ENCODE results near the gene RNMT. TPM values are rescaled to one million over a fixed set of nuclear protein-coding genes. Genes with fewer than 3 reads are reported as not detected.
A peak's percentile ranks its signal among the peaks of the same experiment; 100 is the strongest.

The RNMT gene
- total RNA-seq (2012; rRNA removed) (13.3 and 21.1 TPM in 2 replicates), polyA plus RNA-seq (2012; rRNA removed) (11.9 and 13.6 TPM in 2 replicates), Bru-seq, nascent RNA (percentile 81 among the genes with signal in this experiment), BruChase-seq, experiment 1, labeled RNA remaining after a 6-hour chase (percentile 71 among the genes with signal in this experiment), BruChase-seq, experiment 2, labeled RNA remaining after a 2-hour chase (percentile 85 among the genes with signal in this experiment)
- polyA plus RNA-seq (2012; cell fraction: cytosol; rRNA removed): 3.6 and 6.0 TPM in 2 replicates
- polyA plus RNA-seq (2012; cell fraction: nucleus; rRNA removed; ENCODE audit: low replicate concordance): 6.8 and 33.4 TPM in 2 replicates
- long read RNA-seq, full-length matches to known transcripts: 3 of 11 reads
- long read RNA-seq, partial matches to known transcripts: 0 of 11 reads
- long read RNA-seq, other reads (novel, unspliced or antisense): 8 of 11 reads

DNA sequence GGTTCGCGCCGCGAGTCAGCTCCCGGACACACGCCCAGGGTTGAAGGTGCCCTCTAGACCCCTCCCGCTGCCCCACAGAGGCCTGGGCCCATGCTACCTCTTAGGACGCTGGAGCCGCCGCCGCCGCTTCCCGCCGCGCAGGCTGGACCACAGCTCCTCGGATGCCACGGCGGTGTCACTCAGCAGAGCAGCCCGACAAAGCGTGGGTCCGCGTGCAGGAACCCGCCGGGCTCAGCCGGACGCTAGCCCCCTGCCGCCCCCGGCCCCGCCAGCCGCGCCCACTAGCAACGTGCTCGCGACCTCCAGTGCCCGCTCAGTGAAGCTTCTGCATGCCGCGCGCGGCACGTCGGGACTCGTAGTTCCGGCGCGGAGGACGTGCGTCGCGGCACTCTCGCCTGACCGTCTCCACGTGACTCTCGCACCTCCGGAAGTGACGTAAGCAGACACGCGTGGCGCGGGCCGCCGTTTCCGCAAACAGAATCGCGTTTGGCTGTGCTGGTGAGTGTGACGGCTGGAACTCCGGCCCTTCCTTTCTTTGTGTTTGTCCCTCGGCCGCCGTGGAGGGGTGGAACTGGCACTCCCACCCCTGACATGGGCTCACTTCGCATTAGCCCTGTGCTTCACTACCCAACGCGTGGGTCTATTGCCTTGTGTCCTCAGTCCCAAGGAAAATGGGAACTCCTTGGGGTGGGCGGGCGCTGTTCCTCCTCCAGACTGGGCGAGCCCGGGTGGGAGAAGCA, at the start of gene RNMT, which contains the start of gene FAM210A:
TSS of gene RNMT (plus strand) at position 442 of the 740 bp plus-strand sequence. CDS start 4,845 bp downstream, outside the sequence.
TSS of gene FAM210A (minus strand) at position 327 of the 740 bp plus-strand sequence. CDS start 44,481 bp downstream, outside the sequence.
- H3K9me3 ChIP-seq (ENCODE audit: control insufficient read depth, insufficient read depth, low read length): no peaks in the 10 kb centered on the region
- peak within 1 kb of the TSS; percentile 95 for H3K4me2 ChIP-seq (ENCODE audit: low read depth, low read length)
- H2BK5ac ChIP-seq (ENCODE audit: low read depth, low read length, poor library complexity, severe bottlenecking): peak within 1 kb of the TSS; percentile 70
- no TSS peak for BruUV-seq (replicated peaks)
- peak within 1 kb of the TSS; percentile 41 to 89 for H4K8ac ChIP-seq (ENCODE audit: low read depth in 2 of 2, low read length in 2 of 2)
- H3K4me3 ChIP-seq (ENCODE audit: insufficient read depth, low read depth, low read length): peak within 1 kb of the TSS; percentile 80
- H3K36me3 ChIP-seq (ENCODE audit: control insufficient read depth, insufficient read depth, low read length): peaks cover under 1% of the 10 kb centered on the region; the same call in 1 of the 2 replicates
- intact Hi-C loops (cut with micrococcal nuclease) (no loop called here), dilution Hi-C loops (cut with HindIII; ENCODE audit: low sequenced_read_pairs, unreplicated experiment) (no loop called here), in situ Hi-C loops (cut with MboI; ENCODE audit: low sequenced_read_pairs) (loop anchor here (25.0 kb wide), 1 partner anchor 739 kb away; the partner anchor contains the start of gene CEP192)
- peaks cover 10% of the 10 kb centered on the region; the same call in 1 of the 2 replicates for H4K20me1 ChIP-seq (ENCODE audit: insufficient read depth, low read length)
- no peak within 1 kb of the TSS for H2BK20ac ChIP-seq (ENCODE audit: low read depth, low read length)
- H4K91ac ChIP-seq (ENCODE audit: insufficient read depth, low read depth, low read length): peak within 1 kb of the TSS; percentile 79; the same call in 1 of the 2 replicates
- H2AK5ac ChIP-seq (ENCODE audit: low read depth, low read length): peak within 1 kb of the TSS; percentile 73
- ATAC-seq (ENCODE audit: low read depth) (peak; percentile 95), DNase-seq (peak; percentile 96)
- no peaks in the 10 kb centered on the region for H3K27me3 ChIP-seq (ENCODE audit: control insufficient read depth, insufficient read depth, low read length)
- WGBS, 2 experiments (ENCODE audit: extremely low coverage in 2 of 2, insufficient read length in 1 of 2): 1% methylated on average over 27 of the region's 76 CpGs; no CpG with 5 or more reads in 1 of the 2 experiments
- peak within 1 kb of the TSS; percentile 3; the same call in 1 of the 2 replicates for H3K18ac ChIP-seq (ENCODE audit: low read depth, low read length)
- H3K4ac ChIP-seq (ENCODE audit: low read depth, low read length): peak within 1 kb of the TSS; percentile 89
- H3K14ac ChIP-seq (replicated peaks; ENCODE audit: low read depth, low read length): peak within 1 kb of the TSS; percentile 81; the same call in 1 of the 2 replicates
- no peaks in the 10 kb centered on the region for H3K4me1 ChIP-seq (ENCODE audit: control insufficient read depth, insufficient read depth, low read length)
- H3K79me1 ChIP-seq (ENCODE audit: low read depth in 1 of 2, low read length in 2 of 2): peaks cover 13 to 49% of the 10 kb centered on the region in 2 experiments
- H3K23ac ChIP-seq (ENCODE audit: low read depth, low read length): peak within 1 kb of the TSS; percentile 82
- peak within 1 kb of the TSS; percentile 97 for H2AK9ac ChIP-seq (replicated peaks; ENCODE audit: low read depth, low read length, poor library complexity)
- H3K56ac ChIP-seq (ENCODE audit: extremely low read depth, insufficient read depth, low read length): peak within 1 kb of the TSS; percentile 55
- POLR2A ChIA-PET (ENCODE audit: unreplicated experiment): interaction anchor here (0.5 to 0.6 kb wide), 2 partner anchors 17 to 507 kb away, joined by 3 to 4 read pairs; no protein-coding TSS in a partner anchor
- no peak within 1 kb of the TSS for H2BK15ac ChIP-seq (ENCODE audit: low read depth, low read length)
- peak within 1 kb of the TSS; percentile 74 for H4K5ac ChIP-seq (ENCODE audit: low read depth, low read length)
- no peaks in the 10 kb centered on the region for H3K9me1 ChIP-seq (ENCODE audit: insufficient read depth, low read length)
- peak within 1 kb of the TSS; percentile 84 for H3K27ac ChIP-seq (ENCODE audit: insufficient read depth, low read length)
- H2BK120ac ChIP-seq (ENCODE audit: low read depth, low read length): no peak within 1 kb of the TSS
- peak within 1 kb of the TSS; percentile 97 for H2AFZ ChIP-seq (replicated peaks; ENCODE audit: low read length, poor library complexity)
- CTCF ChIA-PET: no interaction called here
- H3K9ac ChIP-seq (ENCODE audit: low read depth, low read length): peak within 1 kb of the TSS; percentile 88
- TF ChIP-seq, protein P1, sequence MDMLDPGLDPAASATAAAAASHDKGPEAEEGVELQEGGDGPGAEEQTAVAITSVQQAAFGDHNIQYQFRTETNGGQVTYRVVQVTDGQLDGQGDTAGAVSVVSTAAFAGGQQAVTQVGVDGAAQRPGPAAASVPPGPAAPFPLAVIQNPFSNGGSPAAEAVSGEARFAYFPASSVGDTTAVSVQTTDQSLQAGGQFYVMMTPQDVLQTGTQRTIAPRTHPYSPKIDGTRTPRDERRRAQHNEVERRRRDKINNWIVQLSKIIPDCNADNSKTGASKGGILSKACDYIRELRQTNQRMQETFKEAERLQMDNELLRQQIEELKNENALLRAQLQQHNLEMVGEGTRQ (IDR thresholded peaks at IDR 0.05; ENCODE audit: low read depth, low read length): peak; percentile 99
- TF ChIP-seq, protein P2, sequence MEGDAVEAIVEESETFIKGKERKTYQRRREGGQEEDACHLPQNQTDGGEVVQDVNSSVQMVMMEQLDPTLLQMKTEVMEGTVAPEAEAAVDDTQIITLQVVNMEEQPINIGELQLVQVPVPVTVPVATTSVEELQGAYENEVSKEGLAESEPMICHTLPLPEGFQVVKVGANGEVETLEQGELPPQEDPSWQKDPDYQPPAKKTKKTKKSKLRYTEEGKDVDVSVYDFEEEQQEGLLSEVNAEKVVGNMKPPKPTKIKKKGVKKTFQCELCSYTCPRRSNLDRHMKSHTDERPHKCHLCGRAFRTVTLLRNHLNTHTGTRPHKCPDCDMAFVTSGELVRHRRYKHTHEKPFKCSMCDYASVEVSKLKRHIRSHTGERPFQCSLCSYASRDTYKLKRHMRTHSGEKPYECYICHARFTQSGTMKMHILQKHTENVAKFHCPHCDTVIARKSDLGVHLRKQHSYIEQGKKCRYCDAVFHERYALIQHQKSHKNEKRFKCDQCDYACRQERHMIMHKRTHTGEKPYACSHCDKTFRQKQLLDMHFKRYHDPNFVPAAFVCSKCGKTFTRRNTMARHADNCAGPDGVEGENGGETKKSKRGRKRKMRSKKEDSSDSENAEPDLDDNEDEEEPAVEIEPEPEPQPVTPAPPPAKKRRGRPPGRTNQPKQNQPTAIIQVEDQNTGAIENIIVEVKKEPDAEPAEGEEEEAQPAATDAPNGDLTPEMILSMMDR (conservative IDR thresholded peaks at IDR 0.05; ENCODE audit: low read depth, low read length): peak; percentile 9; the same call in 1 of the 2 replicates
- TF ChIP-seq NFE2L2 (IDR thresholded peaks at IDR 0.05; ENCODE audit: low read depth, low read length) (0 out of 2 replicates have a peak, but pooled peaks have one; percentile 23), MAZ (IDR thresholded peaks at IDR 0.05; ENCODE audit: borderline replicate concordance, low read depth, low read length) (no peak; the same call in 1 of the 2 replicates), CEBPB (IDR thresholded peaks at IDR 0.05; ENCODE audit: low read depth, low read length) (peak; percentile 37; the same call in 1 of the 2 replicates), RAD21 (IDR thresholded peaks at IDR 0.05; ENCODE audit: low read length) (no peak), BHLHE40 (IDR thresholded peaks at IDR 0.05; ENCODE audit: low read depth, low read length) (peak; percentile 93), RFX5 (IDR thresholded peaks at IDR 0.05; ENCODE audit: low read depth, low read length) (no peak), FOS (IDR thresholded peaks at IDR 0.05; ENCODE audit: low read depth, low read length) (peak; percentile 61), CHD1 (IDR thresholded peaks at IDR 0.05; ENCODE audit: low read depth, low read length) (no peak)
- TF ChIP-seq, protein P3, sequence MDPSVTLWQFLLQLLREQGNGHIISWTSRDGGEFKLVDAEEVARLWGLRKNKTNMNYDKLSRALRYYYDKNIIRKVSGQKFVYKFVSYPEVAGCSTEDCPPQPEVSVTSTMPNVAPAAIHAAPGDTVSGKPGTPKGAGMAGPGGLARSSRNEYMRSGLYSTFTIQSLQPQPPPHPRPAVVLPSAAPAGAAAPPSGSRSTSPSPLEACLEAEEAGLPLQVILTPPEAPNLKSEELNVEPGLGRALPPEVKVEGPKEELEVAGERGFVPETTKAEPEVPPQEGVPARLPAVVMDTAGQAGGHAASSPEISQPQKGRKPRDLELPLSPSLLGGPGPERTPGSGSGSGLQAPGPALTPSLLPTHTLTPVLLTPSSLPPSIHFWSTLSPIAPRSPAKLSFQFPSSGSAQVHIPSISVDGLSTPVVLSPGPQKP (IDR thresholded peaks at IDR 0.05; ENCODE audit: borderline replicate concordance, low read depth, low read length): peak; percentile 57; the same call in 1 of the 2 replicates
